ENCODE measurements around the gene SLC1A6. TPM values are rescaled to one million over a fixed set of nuclear protein-coding genes. Genes with fewer than 3 reads are reported as not detected.

Gene SLC1A6
- total RNA-seq, 4 donors from 2014 or later: not detected

DNA sequence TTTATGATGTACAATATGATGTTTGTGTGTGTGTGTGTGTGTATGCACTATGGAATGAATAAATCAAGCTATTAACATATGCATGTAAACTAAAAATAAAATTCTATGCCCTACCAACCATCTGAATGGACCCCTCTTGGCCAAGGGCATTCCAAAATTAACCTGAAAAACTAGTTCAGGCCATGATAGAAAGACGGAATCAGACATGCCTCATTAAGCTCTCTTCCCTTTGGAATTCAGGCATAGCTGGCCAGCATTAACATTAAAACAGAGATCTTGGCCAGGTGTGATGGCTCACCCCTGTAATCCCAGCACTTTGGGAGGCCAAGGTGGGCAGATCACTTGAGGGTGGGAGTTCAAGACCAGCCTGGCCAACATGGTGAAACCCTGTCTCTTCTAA, 18.3 kb upstream of the SLC1A6 start:
- 58% methylated on average over 1 of the region's 1 CpG for WGBS
- H3K27ac ChIP-seq (replicated peaks in 1 of 4): no peak overlapping the region

DNA sequence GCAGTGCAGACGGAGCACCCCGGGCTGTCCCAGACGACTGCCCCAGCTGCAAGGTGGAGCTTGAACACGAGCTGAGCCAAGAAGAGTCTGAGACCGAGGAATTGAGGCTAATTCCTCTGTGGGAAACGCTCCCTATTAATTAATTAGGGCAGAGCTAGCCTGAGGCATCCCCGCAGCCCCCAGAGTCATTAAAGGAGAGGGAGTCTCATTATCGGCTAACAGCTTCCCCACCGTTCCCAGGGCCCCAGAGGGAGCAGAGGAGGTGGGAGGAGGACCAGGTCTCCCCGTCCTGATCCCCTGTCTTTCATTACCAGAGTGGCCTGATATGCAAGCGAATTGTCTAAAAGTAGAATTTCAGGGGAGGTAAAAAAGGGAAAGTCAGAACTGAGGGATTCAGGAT, 13.1 kb upstream of the SLC1A6 start:
- no peaks in the 10 kb centered on the region for H3K9me3 ChIP-seq
- intact Hi-C loops (cut with DNase I): no loop called here
- WGBS: 73% methylated on average over 10 of the region's 11 CpGs
- TF ChIP-seq EP300 (IDR thresholded peaks at IDR 0.05) (no peak), POLR2A (IDR thresholded peaks at IDR 0.05; ENCODE audit: low read depth) (no peak), POLR2AphosphoS5 (IDR thresholded peaks at IDR 0.05) (no peak)
- TF ChIP-seq, protein P1, sequence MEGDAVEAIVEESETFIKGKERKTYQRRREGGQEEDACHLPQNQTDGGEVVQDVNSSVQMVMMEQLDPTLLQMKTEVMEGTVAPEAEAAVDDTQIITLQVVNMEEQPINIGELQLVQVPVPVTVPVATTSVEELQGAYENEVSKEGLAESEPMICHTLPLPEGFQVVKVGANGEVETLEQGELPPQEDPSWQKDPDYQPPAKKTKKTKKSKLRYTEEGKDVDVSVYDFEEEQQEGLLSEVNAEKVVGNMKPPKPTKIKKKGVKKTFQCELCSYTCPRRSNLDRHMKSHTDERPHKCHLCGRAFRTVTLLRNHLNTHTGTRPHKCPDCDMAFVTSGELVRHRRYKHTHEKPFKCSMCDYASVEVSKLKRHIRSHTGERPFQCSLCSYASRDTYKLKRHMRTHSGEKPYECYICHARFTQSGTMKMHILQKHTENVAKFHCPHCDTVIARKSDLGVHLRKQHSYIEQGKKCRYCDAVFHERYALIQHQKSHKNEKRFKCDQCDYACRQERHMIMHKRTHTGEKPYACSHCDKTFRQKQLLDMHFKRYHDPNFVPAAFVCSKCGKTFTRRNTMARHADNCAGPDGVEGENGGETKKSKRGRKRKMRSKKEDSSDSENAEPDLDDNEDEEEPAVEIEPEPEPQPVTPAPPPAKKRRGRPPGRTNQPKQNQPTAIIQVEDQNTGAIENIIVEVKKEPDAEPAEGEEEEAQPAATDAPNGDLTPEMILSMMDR (IDR thresholded peaks at IDR 0.05): no peak
- no peak overlapping the region for H3K27ac ChIP-seq (replicated peaks in 1 of 4)
- no peak overlapping the region for H3K4me3 ChIP-seq
- H3K4me1 ChIP-seq: no peaks in the 10 kb centered on the region
- H3K27me3 ChIP-seq: peaks cover 0 to 24% (median 0%) of the 10 kb centered on the region in 4 donors
- DNase-seq (ENCODE audit: extremely low spot score): no peak
- no peaks in the 10 kb centered on the region for H3K36me3 ChIP-seq

More for the DNA sequence above, 18.3 kb upstream of the SLC1A6 start:
- DNase-seq (ENCODE audit: extremely low spot score): no peak
- H3K9me3 ChIP-seq: no peaks in the 10 kb centered on the region
- H3K36me3 ChIP-seq: no peaks in the 10 kb centered on the region
- H3K27me3 ChIP-seq: peaks cover 0 to 35% (median 0%) of the 10 kb centered on the region in 4 donors
- intact Hi-C loops (cut with DNase I): no loop called here
- H3K4me1 ChIP-seq: no peaks in the 10 kb centered on the region
- TF ChIP-seq, protein P1 (IDR thresholded peaks at IDR 0.05): no peak
- TF ChIP-seq EP300 (IDR thresholded peaks at IDR 0.05) (no peak), POLR2A (IDR thresholded peaks at IDR 0.05; ENCODE audit: low read depth) (no peak), POLR2AphosphoS5 (IDR thresholded peaks at IDR 0.05) (no peak)
- no peak overlapping the region for H3K4me3 ChIP-seq

DNA sequence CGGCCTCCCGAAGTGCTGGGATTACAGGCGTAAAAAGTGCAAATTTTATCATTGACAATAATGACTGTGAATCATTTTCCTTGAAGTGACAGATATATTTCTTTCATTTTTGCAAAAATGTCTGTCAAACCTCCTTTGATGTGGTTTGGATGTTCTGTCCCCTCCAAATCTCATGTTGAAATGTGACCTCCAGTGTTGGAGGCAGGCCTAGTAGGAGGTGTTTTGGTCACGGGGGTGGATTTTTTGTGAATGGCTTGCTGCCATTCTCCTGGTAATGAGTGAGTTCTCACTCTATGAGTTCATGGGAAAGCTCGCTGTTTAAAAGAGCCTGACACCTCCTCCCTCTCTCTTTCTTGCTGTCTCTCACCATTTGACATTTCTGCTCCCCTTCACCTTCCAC, 5.5 kb upstream of the SLC1A6 start:
- no peaks in the 10 kb centered on the region for H3K36me3 ChIP-seq
- no peaks in the 10 kb centered on the region for H3K9me3 ChIP-seq
- WGBS: 70% methylated on average over 5 of the region's 5 CpGs
- intact Hi-C loops (cut with DNase I): no loop called here
- DNase-seq (ENCODE audit: extremely low spot score): no peak
- H3K4me1 ChIP-seq: no peaks in the 10 kb centered on the region
- TF ChIP-seq, protein P1 (IDR thresholded peaks at IDR 0.05): no peak
- no peak for TF ChIP-seq POLR2AphosphoS5 (IDR thresholded peaks at IDR 0.05)
- H3K27me3 ChIP-seq: peaks cover 0 to 53% (median 2%) of the 10 kb centered on the region in 4 donors
- no peak overlapping the region for H3K27ac ChIP-seq (replicated peaks in 1 of 4)
- no peak overlapping the region for H3K4me3 ChIP-seq

DNA sequence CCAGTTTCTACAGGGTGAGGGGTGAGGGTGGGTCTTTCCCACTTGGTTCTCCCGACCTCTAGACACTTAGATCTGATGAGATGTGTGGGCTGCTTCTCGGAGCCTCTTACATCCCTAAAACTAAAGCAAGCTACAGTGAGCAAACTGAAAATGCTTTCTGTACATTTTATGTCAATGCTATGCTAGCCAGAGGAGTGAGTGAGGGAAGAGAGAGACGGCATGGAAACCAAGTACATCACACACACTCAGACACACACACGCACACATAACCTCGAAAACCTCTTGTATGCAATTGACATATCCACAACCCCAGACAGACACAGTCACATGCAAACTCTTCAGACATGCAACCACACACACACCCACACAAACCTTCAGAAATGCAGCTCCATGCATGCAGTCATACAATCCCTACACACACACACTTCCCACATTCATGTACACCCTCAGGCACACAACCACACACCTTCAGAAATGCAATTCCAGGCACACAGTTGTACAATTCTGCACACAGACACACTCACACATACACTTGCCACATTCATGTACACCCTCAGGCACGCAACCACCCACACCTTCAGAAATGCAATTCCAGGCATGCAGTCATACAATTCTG, 1.4 kb downstream of the SLC1A6 start:
- DNase-seq (ENCODE audit: extremely low spot score): no peak
- no peak overlapping the region for H3K27ac ChIP-seq (replicated peaks in 1 of 4)
- no peak overlapping the region for H3K4me3 ChIP-seq
- 64% methylated on average over 6 of the region's 6 CpGs for WGBS
- TF ChIP-seq, protein P1 (IDR thresholded peaks at IDR 0.05): no peak
- no peak for TF ChIP-seq POLR2AphosphoS5 (IDR thresholded peaks at IDR 0.05)
- intact Hi-C loops (cut with DNase I): no loop called here
- no peaks in the 10 kb centered on the region for H3K36me3 ChIP-seq
- peaks cover 0 to 10% (median 7%) of the 10 kb centered on the region in 4 donors for H3K4me1 ChIP-seq
- H3K9me3 ChIP-seq: no peaks in the 10 kb centered on the region
- H3K27me3 ChIP-seq: peaks cover 0 to 75% (median 14%) of the 10 kb centered on the region in 4 donors

DNA sequence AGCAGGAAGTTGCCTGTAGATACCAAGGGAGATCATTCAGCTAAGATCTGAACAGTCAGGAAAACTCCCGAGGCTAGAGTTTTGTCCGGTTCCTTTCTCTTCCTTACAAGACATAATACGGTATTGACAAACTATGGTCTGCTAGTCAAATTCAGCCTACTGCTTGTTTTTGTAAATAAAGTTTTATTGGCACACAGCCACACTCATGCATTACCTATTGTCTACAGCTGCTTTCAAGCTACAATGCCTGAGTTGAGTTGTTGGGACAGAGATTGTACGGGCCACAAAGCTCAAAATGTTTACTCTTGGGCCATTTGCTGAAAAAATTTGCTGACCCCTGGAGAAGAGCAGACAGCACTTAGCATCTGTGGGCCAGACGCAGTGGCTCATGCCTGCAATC, 2.5 kb downstream of the SLC1A6 start:
- TF ChIP-seq, protein P1 (IDR thresholded peaks at IDR 0.05): no peak
- TF ChIP-seq POLR2AphosphoS5 (IDR thresholded peaks at IDR 0.05) (no peak), EP300 (IDR thresholded peaks at IDR 0.05) (no peak), POLR2A (IDR thresholded peaks at IDR 0.05; ENCODE audit: low read depth) (no peak)
- Histone ChIP-seq H3K9me3 (no peaks in the 10 kb centered on the region), H3K36me3 (no peaks in the 10 kb centered on the region), H3K4me3 (no peak overlapping the region), H3K27ac (replicated peaks in 1 of 4) (no peak overlapping the region), H3K4me1 (peaks cover 0 to 10% (median 7%) of the 10 kb centered on the region in 4 donors), H3K27me3 (peaks cover 0 to 77% (median 14%) of the 10 kb centered on the region in 4 donors)
- 78% methylated on average over 5 of the region's 5 CpGs for WGBS
- no peak for DNase-seq (ENCODE audit: extremely low spot score)
- intact Hi-C loops (cut with DNase I): no loop called here

Data from esophagus muscularis mucosa (tissue), 4 donors.